ENCODE data around the gene EPHA4.

- TF ChIP-seq CTCF (IDR thresholded peaks at IDR 0.05; ENCODE audit: insufficient read depth, low read depth, low read length) (no peak), EZH2 (IDR thresholded peaks at IDR 0.05; ENCODE audit: insufficient read depth, low read length) (no peak)
Observed at GRCh38 chr2:221515864-221516263, 56.2 kb downstream of the EPHA4 start.
